GM12872 (cell line): ENCODE data around the gene P2RX5.

Experiments
- CTCF ChIP-seq: IDR thresholded peaks from 3 replicates; pipeline ENCODE4 v1.5.1; 2011; ENCODE audit warnings: low read depth, mild to moderate bottlenecking, low read length, moderate library complexity; ENCODE audit not compliant: insufficient read depth

The P2RX5 gene

GRCh38 chr17:3666516-3666915, 29.4 kb downstream of the P2RX5 start:
- TF ChIP-seq CTCF, result no peak

GRCh38 chr17:3665834-3666233, 30.1 kb downstream of the P2RX5 start:
- no peak for TF ChIP-seq CTCF

DNA sequence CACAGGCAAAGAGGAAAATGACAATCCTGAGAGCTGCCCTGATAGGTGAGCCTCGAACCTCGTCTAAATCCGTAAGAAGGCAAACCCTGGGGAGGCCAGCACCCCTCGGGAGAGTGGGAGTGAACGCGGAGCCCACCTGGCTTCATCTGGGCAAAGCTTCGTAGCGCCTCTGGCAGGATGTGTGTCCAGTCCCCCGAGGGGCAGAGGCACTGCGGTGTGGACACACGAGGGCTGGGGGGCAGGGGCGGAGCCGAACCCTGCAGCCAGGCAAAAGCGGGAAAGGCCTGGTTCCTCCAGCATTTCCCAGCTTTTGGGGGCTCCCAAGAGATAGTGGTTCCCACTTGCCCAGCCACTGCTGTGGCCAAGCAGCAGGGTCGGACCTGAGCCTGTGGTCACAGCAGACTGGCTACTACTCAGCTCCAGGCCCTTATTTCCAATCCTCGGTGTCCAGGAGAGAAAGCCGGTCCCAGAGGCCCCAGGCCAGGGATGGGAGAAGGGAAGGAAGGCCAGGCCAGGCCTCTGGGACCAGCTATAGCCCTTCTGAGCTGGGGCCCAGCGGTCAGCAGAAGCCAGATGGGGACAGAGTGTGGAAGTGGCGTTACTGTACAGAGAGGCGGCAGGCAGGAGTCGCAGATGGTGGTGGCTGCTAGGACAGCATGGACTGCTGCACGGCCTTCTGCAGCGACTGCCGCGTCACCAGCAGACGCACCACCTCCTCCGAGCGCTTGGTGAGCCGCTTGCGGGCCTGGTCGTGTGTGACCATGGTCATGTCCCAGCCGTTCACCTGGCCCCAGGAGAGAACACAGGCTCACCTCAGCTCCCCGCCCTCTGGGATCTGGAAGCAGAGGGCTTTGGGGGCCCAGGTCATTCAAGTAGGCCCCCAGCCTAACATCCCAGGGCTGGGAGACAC, 32.6 kb downstream of the P2RX5 start:
- TF ChIP-seq CTCF, result no peak

GRCh38 chr17:3660311-3660891, 35.6 kb downstream of the P2RX5 start:
- no peak for TF ChIP-seq CTCF

DNA sequence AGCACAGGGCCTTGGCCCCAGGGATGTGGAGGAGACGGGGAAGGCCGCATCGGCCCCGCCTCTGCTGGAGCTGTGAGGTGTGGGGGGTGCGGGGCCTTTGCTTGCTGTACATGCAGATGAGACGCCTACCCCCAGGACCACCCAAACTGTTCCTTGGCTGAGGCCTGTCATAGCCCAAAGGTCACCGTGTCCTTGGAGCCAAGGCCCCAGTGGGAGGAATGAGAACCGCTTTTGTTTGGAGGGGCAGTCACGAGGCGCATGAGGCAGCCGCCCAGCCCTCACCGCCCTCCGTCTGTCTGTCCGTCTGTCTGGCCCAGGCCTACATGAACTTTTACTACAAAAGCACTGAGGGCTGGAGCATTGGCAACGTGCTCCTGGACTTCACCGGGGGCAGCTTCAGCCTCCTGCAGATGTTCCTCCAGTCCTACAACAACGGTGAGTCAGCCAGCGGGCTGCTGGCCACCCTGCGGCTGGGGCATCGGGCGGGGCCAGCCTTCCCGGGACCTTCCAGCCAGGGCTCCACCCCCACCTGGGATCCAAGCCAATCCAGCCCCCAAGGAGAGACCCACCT, 36.3 kb downstream of the P2RX5 start:
- TF ChIP-seq CTCF, result no peak

- no peak for TF ChIP-seq CTCF
These were observed 37.0 kb downstream of the P2RX5 start for GRCh38 chr17:3658784-3659449.
